PC-3 (cell line): Measurements from ENCODE around the gene ARHGAP22.

Experiments used
- CTCF ChIP-seq: fragments of 300-600 bp; sonication (generic); conservative IDR thresholded peaks from 2 replicates; pipeline ENCODE4 v1.5.1; 2017; ENCODE audit warnings: antibody characterized with exemption, low read depth, mild to moderate bottlenecking, low read length
- EZH2phosphoT487 ChIP-seq: fragments of 300-600 bp; sonication (generic); IDR thresholded peaks from 2 replicates; pipeline ENCODE4 v1.6.1; 2018; ENCODE audit warnings: mild to moderate bottlenecking, antibody characterized with exemption, low read length, borderline replicate concordance

GRCh38 chr10:48496831-48497779 is 107.8 kb downstream of the ARHGAP22 start:
- TF ChIP-seq EZH2phosphoT487, result no peak
- TF ChIP-seq CTCF, result no peak
